MM.1S (cell line): ENCODE data around the gene EXOC6.

Source experiments
- DNase-seq: peaks from one replicate; pipeline ENCODE4 v3.0.0-alpha.2; 2015
- H2AFZ ChIP-seq: fragments of 300-600 bp; sonication (generic); 2 replicates; pipeline ENCODE4 v1.6.0; 2016; ENCODE audit warnings: antibody characterized with exemption, low read length
- H3F3A ChIP-seq: fragments of 300-600 bp; sonication (generic); 2 replicates; pipeline ENCODE4 v1.6.1; 2016; ENCODE audit warnings: mild to moderate bottlenecking, antibody characterized with exemption, low read length, moderate library complexity, mixed read lengths; ENCODE audit not compliant: insufficient read depth
- H3K27ac ChIP-seq: fragments of 300-600 bp; sonication (generic); 2 replicates; pipeline ENCODE4 v1.5.1; 2016; ENCODE audit warnings: mild to moderate bottlenecking, low read length
- H3K27me3 ChIP-seq: fragments of 300-600 bp; sonication (generic); replicated peaks from 2 replicates; pipeline ENCODE4 v1.6.0; 2016; ENCODE audit warnings: low read length; ENCODE audit not compliant: insufficient read depth
- H3K36me3 ChIP-seq: fragments of 300-600 bp; sonication (generic); replicated peaks from 2 replicates; pipeline ENCODE4 v1.6.1; 2016; ENCODE audit warnings: mild to moderate bottlenecking, low read length, mixed read lengths; ENCODE audit not compliant: insufficient read depth
- H3K4me1 ChIP-seq: fragments of 300-600 bp; sonication (generic); 2 replicates; pipeline ENCODE4 v1.6.1; 2016; ENCODE audit warnings: low read length, mixed read lengths
- H3K4me2 ChIP-seq: fragments of 300-600 bp; sonication (generic); 2 replicates; pipeline ENCODE4 v1.6.0; 2016; ENCODE audit warnings: low read depth, low read length
- H3K4me3 ChIP-seq: fragments of 300-600 bp; sonication (generic); 2 replicates; pipeline ENCODE4 v1.5.1; 2016; ENCODE audit warnings: low read length, mixed read lengths
- H3K79me2 ChIP-seq: fragments of 300-600 bp; sonication (generic); 2 replicates; pipeline ENCODE4 v1.6.1; 2016; ENCODE audit warnings: mixed run types, low read length, mixed read lengths
- H3K9ac ChIP-seq: fragments of 300-600 bp; sonication (generic); 2 replicates; pipeline ENCODE4 v1.6.1; 2016; ENCODE audit warnings: low read length, mixed read lengths
- H3K9me2 ChIP-seq: fragments of 300-600 bp; sonication (generic); replicated peaks from 2 replicates; pipeline ENCODE4 v1.6.1; 2016; ENCODE audit warnings: mild to moderate bottlenecking, low read length, mixed read lengths; ENCODE audit not compliant: insufficient read depth
- H3K9me3 ChIP-seq: fragments of 300-600 bp; sonication (generic); replicated peaks from 2 replicates; pipeline ENCODE4 v1.6.1; 2016; ENCODE audit warnings: mild to moderate bottlenecking, low read length, mixed read lengths; ENCODE audit not compliant: insufficient read depth
- H4K20me1 ChIP-seq: fragments of 300-600 bp; sonication (generic); 2 replicates; pipeline ENCODE4 v1.6.1; 2016; ENCODE audit warnings: mild to moderate bottlenecking, low read length, moderate library complexity, mixed read lengths; ENCODE audit not compliant: insufficient read depth
- EZH2 ChIP-seq: fragments of 300-600 bp; sonication (generic); optimal IDR thresholded peaks from 2 replicates; pipeline ENCODE3; 2017; ENCODE audit warnings: low read depth, mild to moderate bottlenecking, antibody characterized with exemption, low read length, mixed read lengths
- EZH2phosphoT487 ChIP-seq: fragments of 300-600 bp; sonication (generic); IDR thresholded peaks from 2 replicates; pipeline ENCODE4 v1.6.1; 2018; ENCODE audit warnings: antibody characterized with exemption, low read length
- TF ChIP-seq, protein P1 (sequence below): fragments of 300-600 bp; sonication (generic); IDR thresholded peaks from 2 replicates; pipeline ENCODE4 v1.5.1; 2016; ENCODE audit warnings: antibody characterized with exemption, low read length, mixed read lengths

EXOC6 gene

DNA sequence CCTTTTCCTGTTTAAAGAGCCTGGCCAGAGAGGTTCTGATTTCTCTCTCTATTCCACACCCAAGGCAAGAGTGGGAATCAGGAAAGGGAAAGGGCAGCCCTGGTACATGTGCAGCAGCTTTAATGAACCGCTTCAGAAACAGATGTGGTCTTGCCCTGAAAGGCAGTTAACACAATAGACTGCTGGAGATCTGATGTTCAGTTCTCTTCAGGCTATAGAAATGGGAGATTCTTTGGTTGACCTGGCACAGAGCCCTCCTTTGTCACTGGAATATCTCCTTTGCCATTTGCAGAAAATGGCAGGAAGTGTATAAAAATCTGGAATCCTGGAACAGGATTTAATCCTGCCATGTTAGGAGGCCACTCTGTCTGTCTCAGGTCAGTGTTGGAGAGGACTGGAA is 36.3 kb upstream of the EXOC6 start:
- Histone ChIP-seq H3K36me3 (no peaks in the 10 kb centered on the region), H3K27ac (no peak overlapping the region), H3K9me3 (no peaks in the 10 kb centered on the region), H3K4me1 (no peaks in the 10 kb centered on the region), H4K20me1 (no peaks in the 10 kb centered on the region), H3K79me2 (no peaks in the 10 kb centered on the region), H3F3A (no peaks in the 10 kb centered on the region), H3K4me2 (no peak overlapping the region), H2AFZ (no peak overlapping the region), H3K9me2 (no peaks in the 10 kb centered on the region), H3K27me3 (no peaks in the 10 kb centered on the region), H3K4me3 (no peak overlapping the region), H3K9ac (no peak overlapping the region)
- no peak for DNase-seq
- TF ChIP-seq EZH2phosphoT487 = no peak
- TF ChIP-seq, protein P1, sequence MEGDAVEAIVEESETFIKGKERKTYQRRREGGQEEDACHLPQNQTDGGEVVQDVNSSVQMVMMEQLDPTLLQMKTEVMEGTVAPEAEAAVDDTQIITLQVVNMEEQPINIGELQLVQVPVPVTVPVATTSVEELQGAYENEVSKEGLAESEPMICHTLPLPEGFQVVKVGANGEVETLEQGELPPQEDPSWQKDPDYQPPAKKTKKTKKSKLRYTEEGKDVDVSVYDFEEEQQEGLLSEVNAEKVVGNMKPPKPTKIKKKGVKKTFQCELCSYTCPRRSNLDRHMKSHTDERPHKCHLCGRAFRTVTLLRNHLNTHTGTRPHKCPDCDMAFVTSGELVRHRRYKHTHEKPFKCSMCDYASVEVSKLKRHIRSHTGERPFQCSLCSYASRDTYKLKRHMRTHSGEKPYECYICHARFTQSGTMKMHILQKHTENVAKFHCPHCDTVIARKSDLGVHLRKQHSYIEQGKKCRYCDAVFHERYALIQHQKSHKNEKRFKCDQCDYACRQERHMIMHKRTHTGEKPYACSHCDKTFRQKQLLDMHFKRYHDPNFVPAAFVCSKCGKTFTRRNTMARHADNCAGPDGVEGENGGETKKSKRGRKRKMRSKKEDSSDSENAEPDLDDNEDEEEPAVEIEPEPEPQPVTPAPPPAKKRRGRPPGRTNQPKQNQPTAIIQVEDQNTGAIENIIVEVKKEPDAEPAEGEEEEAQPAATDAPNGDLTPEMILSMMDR = no peak

DNA sequence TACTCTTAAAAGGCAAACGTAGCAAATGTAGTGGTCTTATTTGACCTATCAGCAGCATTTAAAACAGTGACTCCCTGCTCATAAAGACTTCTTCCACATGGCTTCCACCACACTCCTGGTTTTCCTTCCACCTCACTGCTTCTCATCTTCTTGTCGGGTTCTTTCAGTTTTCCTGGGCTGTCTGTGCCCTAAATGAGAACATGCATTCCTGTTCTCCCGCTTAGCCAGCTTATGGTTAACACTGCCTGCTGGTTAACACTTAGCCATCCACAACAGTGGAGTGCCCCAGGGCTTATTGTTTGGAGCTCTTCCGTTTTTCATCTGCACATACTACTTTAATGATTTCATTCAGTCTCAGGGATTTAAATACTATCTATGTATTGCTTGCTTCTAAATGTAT is 34.3 kb upstream of the EXOC6 start:
- H3K4me3 ChIP-seq = no peak overlapping the region
- H3F3A ChIP-seq = no peaks in the 10 kb centered on the region
- H3K9ac ChIP-seq = no peak overlapping the region
- TF ChIP-seq, protein P1 = no peak
- TF ChIP-seq EZH2 (no peak), EZH2phosphoT487 (no peak)
- H3K27ac ChIP-seq = no peak overlapping the region
- H3K79me2 ChIP-seq = no peaks in the 10 kb centered on the region
- H3K4me1 ChIP-seq = no peaks in the 10 kb centered on the region
- H3K27me3 ChIP-seq = no peaks in the 10 kb centered on the region
- no peaks in the 10 kb centered on the region for H3K9me3 ChIP-seq
- no peaks in the 10 kb centered on the region for H3K36me3 ChIP-seq
- H2AFZ ChIP-seq = no peak overlapping the region
- H3K9me2 ChIP-seq = no peaks in the 10 kb centered on the region
- H3K4me2 ChIP-seq = no peak overlapping the region
- no peaks in the 10 kb centered on the region for H4K20me1 ChIP-seq
- no peak for DNase-seq

DNA sequence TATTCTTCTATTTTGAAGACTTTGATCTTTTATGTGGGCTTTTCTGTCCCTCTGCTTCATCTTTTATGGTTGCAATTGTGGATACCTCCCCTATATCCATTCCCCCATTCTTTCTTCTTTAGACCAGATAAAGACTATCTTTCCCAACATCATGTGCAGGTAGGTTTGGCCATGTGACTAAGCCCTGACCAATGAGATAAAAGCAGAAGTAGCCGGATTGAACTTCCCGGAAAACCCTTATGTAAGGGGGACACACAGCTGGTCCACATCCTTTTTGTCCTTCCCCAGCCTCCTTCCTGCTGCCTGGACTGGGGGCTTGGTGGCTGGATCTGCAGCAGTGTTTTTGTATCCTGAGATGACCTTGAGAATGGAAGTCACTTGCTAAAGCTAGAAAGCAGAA is 33.5 kb upstream of the EXOC6 start:
- Histone ChIP-seq H3K9me3 (no peaks in the 10 kb centered on the region), H3K4me2 (no peak overlapping the region), H3K36me3 (no peaks in the 10 kb centered on the region), H2AFZ (no peak overlapping the region), H3K4me1 (no peaks in the 10 kb centered on the region), H3F3A (no peaks in the 10 kb centered on the region), H3K4me3 (no peak overlapping the region), H3K9me2 (no peaks in the 10 kb centered on the region), H3K27ac (no peak overlapping the region), H3K9ac (no peak overlapping the region), H4K20me1 (no peaks in the 10 kb centered on the region), H3K79me2 (no peaks in the 10 kb centered on the region), H3K27me3 (no peaks in the 10 kb centered on the region)
- DNase-seq = no peak
- no peak for TF ChIP-seq EZH2phosphoT487
- no peak for TF ChIP-seq EZH2
- TF ChIP-seq, protein P1 = no peak
